ENCODE measurements around the gene APOE. TPM values are rescaled to one million over a fixed set of nuclear protein-coding genes. Genes with fewer than 3 reads are reported as not detected.

The APOE gene
- total RNA-seq, 1 experiment from 2014 or later, result 530 TPM

- no CpG with 5 or more reads among the region's 7 CpGs for WGBS (ENCODE audit: extremely low coverage, insufficient read length, low lambda C conversion rate)
- no peak overlapping the region for H4K5ac ChIP-seq (ENCODE audit: insufficient read length, low read depth, low read length)
- H2BK12ac ChIP-seq (ENCODE audit: insufficient read length, low read depth, low read length), result no peak overlapping the region
- no peak overlapping the region for H2BK5ac ChIP-seq (ENCODE audit: insufficient read length, low read length)
- H3K4ac ChIP-seq (ENCODE audit: low read depth, low read length), result no peak overlapping the region
- H3T11ph ChIP-seq (ENCODE audit: low read length), result no peak overlapping the region
- H4K20me1 ChIP-seq (ENCODE audit: control insufficient read depth, insufficient read depth, insufficient read length), result no peaks in the 10 kb centered on the region
- no peak overlapping the region for H2BK20ac ChIP-seq (ENCODE audit: low read depth, low read length, poor library complexity, severe bottlenecking)
- H3K36me3 Mint-ChIP-seq (ENCODE audit: insufficient read depth in 1 of 3, low read depth in 3 of 3), result no peaks in the 10 kb centered on the region; a peak in 1 of 7 replicates
- H3K4me2 ChIP-seq (ENCODE audit: insufficient read depth, insufficient read length, low read length), result no peak overlapping the region
- no peak overlapping the region for H4K91ac ChIP-seq (ENCODE audit: insufficient read length, low read depth, low read length)
- no peaks in the 10 kb centered on the region for H3K23me2 ChIP-seq (ENCODE audit: insufficient read length, low read depth, low read length, poor library complexity, severe bottlenecking)
- H3K18ac ChIP-seq (ENCODE audit: insufficient read length, low read depth, low read length), result no peak overlapping the region
- H2BK15ac ChIP-seq (ENCODE audit: low read depth, low read length), result no peak overlapping the region
- no peak overlapping the region for H2AFZ ChIP-seq (ENCODE audit: low read length)
- H3K9ac ChIP-seq (ENCODE audit: extremely low read depth, insufficient read length, low read length), result no peak overlapping the region
- no peak overlapping the region for H3K27ac ChIP-seq (ENCODE audit: insufficient read length, low read depth, low read length)
- H3K14ac ChIP-seq (ENCODE audit: insufficient read depth, low read length), result no peak overlapping the region
- no peak for DNase-seq
- peaks cover 14 to 18% of the 10 kb centered on the region in 2 experiments for H3K4me1 Mint-ChIP-seq
- no peaks in the 10 kb centered on the region for H3K9me3 ChIP-seq (ENCODE audit: control insufficient read depth, low read depth, low read length)
- H3K27me3 ChIP-seq (ENCODE audit: insufficient read depth, low read length), result no peaks in the 10 kb centered on the region
- H3K9me3 Mint-ChIP-seq, result no peaks in the 10 kb centered on the region
- H3K27ac Mint-ChIP-seq, result peak overlapping the region in 1 of 3 experiments; percentile 12; a peak in 1 of 7 replicates
- no peak overlapping the region for H2AK5ac ChIP-seq (ENCODE audit: insufficient read length, low read length)
- no peak overlapping the region for H2BK120ac ChIP-seq (ENCODE audit: low read depth, low read length, poor library complexity, severe bottlenecking)
- H4K8ac ChIP-seq (replicated peaks; ENCODE audit: insufficient read length, low read depth, low read length), result no peak overlapping the region
- no peak overlapping the region for H3K23ac ChIP-seq (ENCODE audit: insufficient read length, low read depth, low read length)
- no peak for TF ChIP-seq CTCF (conservative IDR thresholded peaks at IDR 0.05)
- peaks cover 44% of the 10 kb centered on the region for H3K27me3 Mint-ChIP-seq (ENCODE audit: low read depth)
- no peaks in the 10 kb centered on the region for H3K79me1 ChIP-seq (ENCODE audit: insufficient read depth, low read depth, low read length, poor library complexity, severe bottlenecking)
- H3K4me3 Mint-ChIP-seq, result no peak overlapping the region
- no peaks in the 10 kb centered on the region; the same call in 1 of the 2 replicates for H3K4me1 ChIP-seq (ENCODE audit: insufficient read depth, low read length)
- no peaks in the 10 kb centered on the region for H3K79me2 ChIP-seq (ENCODE audit: insufficient read depth, low read length)
- H3K56ac ChIP-seq (ENCODE audit: insufficient read length, low read depth, low read length), result no peak overlapping the region
These were observed 24.5 kb downstream of the APOE start for GRCh38 chr19:44930088-44930487.
